Heart left ventricle (tissue), 16 donors: Measurements from ENCODE around the gene LIPG. TPM values are rescaled to one million over a fixed set of nuclear protein-coding genes. Genes with fewer than 3 reads are reported as not detected.

Experiments used
- ATAC-seq, 4 donors: fragments of 200-7000 bp; cut with Tn5 transposase; one replicate each; pipeline ENCODE4 v1.9.1; 2020 to 2022; ENCODE audit warnings: moderate library complexity in 4 of 4, mild to moderate bottlenecking in 3 of 4, moderate number of reproducible peaks in 1 of 4
- DNase-seq, 5 donors: peaks; one replicate each; pipeline ENCODE4 v3.0.0-alpha.2; 2020
- H3K27ac ChIP-seq, 12 donors: fragments of 200-600 bp; sonication (generic) in 4 of 12; one replicate each; pipeline versions ENCODE4 v1.5.0 to v1.8.0; 2016 to 2022; ENCODE audit warnings: mild to moderate bottlenecking in 2 of 12
- H3K27me3 ChIP-seq, 9 donors: fragments of 200-600 bp; sonication (generic) in 2 of 9; one replicate each; pipeline versions ENCODE4 v1.5.1 to v1.8.0; 2016 to 2022; ENCODE audit warnings: mild to moderate bottlenecking in 3 of 9
- H3K36me3 ChIP-seq, 9 donors: fragments of 200-600 bp; sonication (generic) in 2 of 9; one replicate each; pipeline versions ENCODE4 v1.5.0 to v1.8.0; 2018 to 2022; ENCODE audit warnings: mild to moderate bottlenecking in 2 of 9
- H3K4me1 ChIP-seq, 12 donors: fragments of 200-600 bp; sonication (generic) in 4 of 12; one replicate each; pipeline versions ENCODE4 v1.5.0 to v1.8.0; 2016 to 2022; ENCODE audit warnings: mild to moderate bottlenecking in 3 of 12
- H3K4me3 ChIP-seq, 12 donors: fragments of 200-600 bp; sonication (generic) in 4 of 12; one replicate each; pipeline versions ENCODE4 v1.5.0 to v1.8.0; 2017 to 2022; ENCODE audit warnings: mild to moderate bottlenecking in 9 of 12, moderate library complexity in 4 of 12
- H3K9me3 ChIP-seq, 12 donors: fragments of 200-600 bp; sonication (generic) in 4 of 12; one replicate each; pipeline versions ENCODE4 v1.5.0 to v1.8.0; 2016 to 2022; ENCODE audit warnings: mild to moderate bottlenecking in 1 of 12
- CTCF ChIP-seq, 12 donors: fragments of 200-600 bp; sonication (generic) in 4 of 12; IDR thresholded peaks; one replicate each; pipeline versions ENCODE4 v1.5.0 to v1.8.0; 2018 to 2022; ENCODE audit warnings: antibody characterized with exemption in 12 of 12, mild to moderate bottlenecking in 5 of 12
- POLR2A ChIP-seq, 2 donors: fragments of 450-650 bp; IDR thresholded peaks; one replicate each; pipeline ENCODE4 v1.6.1; 2017; ENCODE audit warnings: antibody characterized with exemption in 2 of 2, mild to moderate bottlenecking in 2 of 2, moderate library complexity in 2 of 2
- WGBS, 4 donors: extraction: QIAGEN DNeasy Blood & Tissue Kit in 2 of 4; methylation state at CpG; one replicate each; pipeline versions ENCODE4 v1.1.5 to v1.1.7; 2013 to 2018; 5-methylcytosine and 5-hydroxymethylcytosine counted together
- intact Hi-C, 10 donors: fragments of 100-400 bp; cut with DNase I; formaldehyde crosslinking; loops; one replicate each; pipeline versions ENCODE4 v1.11.1 to v1.14.2; 2022
- polyA plus RNA-seq, 2 donors: library from polyadenylated mRNA; stranded (reverse); fragments of 200-250 nt; gene quantifications; one replicate each; pipeline ENCODE4 v1.2.3, GENCODE V29; 2013
- total RNA-seq, 9 donors: library from RNA; depleted of rRNA in 2 of 9; stranded (reverse); fragments of >200 nt in 2 of 9; fragmentation: NEBNext Ultra II Directional in 3 of 9; extraction: Animal tissue kit (Norgen Biotek cat#: 25700) in 3 of 9; gene quantifications; one replicate each; pipeline versions ENCODE4 v1.1.0 to v1.2.4, GENCODE V29; 2016 to 2023
- donor health status: ischemic (EF 13 %, LVEDD 7.1; RV severe dilation, severe dysfunction).
- donor health status: healthy with polysubstance abuse.
- donor health status: DM: no; HTN: yes; CAD: no.
- donor health status: DM: no; HTN: no; CAD: no.
- donor health status: ischemic (EF 25% LVEDD 6.9; RV normal size, moderate dysfunction).
- donor health status: ischemic (EF 25% LVEDD 5.7; RV mildly dilated, moderate dysfunction).
- donor health status: healthy.
- donor health status: DM: yes; HTN: yes; CAD: no.
- donor health status: ischemic (EF 35%, LVEDD 5.7; RV mildly dilated, moderate dysfunction).
- donor health status: nonischemic (EF 11% LVEDD 7.7; RV severe dilation, severe dysfunction).
- donor health status: DM: yes; HTN: yes; CAD: no.
- donor health status: PGD.
- donor health status: ischemic (EF 29% LVEDD 5.4; RV normal size, mild dysfunction).
- donor health status: nonischemic (EF 23%, LVEDD 6.1; RV moderate dilation, normal function).

LIPG gene
- total and polyA plus RNA-seq, 11 donors: 0.04 to 12.1 (median 1.1) TPM; not detected in 3

GRCh38 chr18:49537232-49537896 lies 24.5 kb upstream of the LIPG start:
- intact Hi-C loops: no loop called here
- no peak for DNase-seq
- no peak overlapping the region for H3K4me3 ChIP-seq
- H3K27ac ChIP-seq: no peak overlapping the region
- H3K9me3 ChIP-seq: no peaks in the 10 kb centered on the region
- H3K4me1 ChIP-seq: no peaks in the 10 kb centered on the region
- no peaks in the 10 kb centered on the region for H3K36me3 ChIP-seq
- no peaks in the 10 kb centered on the region for H3K27me3 ChIP-seq
- WGBS, 4 donors: 81 to 86% (median 83%) methylated on average over 6 of the region's 6 CpGs
- TF ChIP-seq CTCF (IDR thresholded peaks at IDR 0.05): no peak
- TF ChIP-seq POLR2A (IDR thresholded peaks at IDR 0.05): no peak
- ATAC-seq: no peak

GRCh38 chr18:49544362-49544761 lies 17.5 kb upstream of the LIPG start:
- ATAC-seq (no peak), DNase-seq (no peak)
- H3K36me3 ChIP-seq: no peaks in the 10 kb centered on the region
- no peaks in the 10 kb centered on the region for H3K4me1 ChIP-seq
- 87 to 95% (median 92%) methylated on average over 5 of the region's 5 CpGs for WGBS, 4 donors
- intact Hi-C loops: no loop called here
- peaks cover 0 to 13% (median 0%) of the 10 kb centered on the region in 9 donors for H3K27me3 ChIP-seq
- no peak for TF ChIP-seq POLR2A (IDR thresholded peaks at IDR 0.05)
- TF ChIP-seq CTCF (IDR thresholded peaks at IDR 0.05): no peak
- H3K4me3 ChIP-seq: no peak overlapping the region
- H3K27ac ChIP-seq: no peak overlapping the region
- H3K9me3 ChIP-seq: no peaks in the 10 kb centered on the region

DNA sequence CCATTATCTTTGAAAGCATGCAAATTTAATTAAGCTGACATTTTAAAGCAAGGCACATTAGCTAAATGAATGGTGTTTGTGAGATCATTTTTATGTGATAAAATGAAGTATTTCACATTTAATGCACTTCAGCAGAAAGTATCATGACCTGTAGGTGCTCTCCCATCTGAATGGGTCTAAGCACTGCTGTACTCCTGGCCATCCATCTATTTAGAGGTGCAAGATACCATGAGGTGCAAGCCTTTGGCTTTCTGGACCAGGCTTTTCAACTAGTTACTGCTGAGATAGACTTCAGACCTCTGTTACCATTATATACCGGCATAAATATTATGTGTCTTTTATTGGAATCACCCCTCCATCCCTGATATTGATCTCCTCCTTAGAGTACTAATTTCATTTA lies 15.6 kb upstream of the LIPG start:
- no peak for ATAC-seq
- intact Hi-C loops: no loop called here

More for the DNA sequence above, 15.6 kb upstream of the LIPG start:
- Histone ChIP-seq H3K4me1 (no peaks in the 10 kb centered on the region), H3K27ac (no peak overlapping the region), H3K27me3 (peaks cover 0 to 18% (median 0%) of the 10 kb centered on the region in 9 donors), H3K4me3 (no peak overlapping the region), H3K36me3 (no peaks in the 10 kb centered on the region), H3K9me3 (no peaks in the 10 kb centered on the region)
- TF ChIP-seq POLR2A (IDR thresholded peaks at IDR 0.05): no peak
- no peak for TF ChIP-seq CTCF (IDR thresholded peaks at IDR 0.05)
- DNase-seq: no peak
- WGBS, 4 donors: 94 to 97% (median 95%) methylated on average over 1 of the region's 1 CpG
